NCI-H1105 (cell line): ENCODE measurements around the gene SESN3.
A peak's percentile ranks its signal among the peaks of the same experiment; 100 is the strongest.
"Not testable (repeated sequence)": the region's sequence is repeated elsewhere in the genome, so short reads cannot be mapped to it uniquely, and the experiment has no call there.

Source experiments
- DNase-seq: peaks from one replicate; lab custom pipeline; 2025; lab: John Stamatoyannopoulos, UW

Gene SESN3

DNA sequence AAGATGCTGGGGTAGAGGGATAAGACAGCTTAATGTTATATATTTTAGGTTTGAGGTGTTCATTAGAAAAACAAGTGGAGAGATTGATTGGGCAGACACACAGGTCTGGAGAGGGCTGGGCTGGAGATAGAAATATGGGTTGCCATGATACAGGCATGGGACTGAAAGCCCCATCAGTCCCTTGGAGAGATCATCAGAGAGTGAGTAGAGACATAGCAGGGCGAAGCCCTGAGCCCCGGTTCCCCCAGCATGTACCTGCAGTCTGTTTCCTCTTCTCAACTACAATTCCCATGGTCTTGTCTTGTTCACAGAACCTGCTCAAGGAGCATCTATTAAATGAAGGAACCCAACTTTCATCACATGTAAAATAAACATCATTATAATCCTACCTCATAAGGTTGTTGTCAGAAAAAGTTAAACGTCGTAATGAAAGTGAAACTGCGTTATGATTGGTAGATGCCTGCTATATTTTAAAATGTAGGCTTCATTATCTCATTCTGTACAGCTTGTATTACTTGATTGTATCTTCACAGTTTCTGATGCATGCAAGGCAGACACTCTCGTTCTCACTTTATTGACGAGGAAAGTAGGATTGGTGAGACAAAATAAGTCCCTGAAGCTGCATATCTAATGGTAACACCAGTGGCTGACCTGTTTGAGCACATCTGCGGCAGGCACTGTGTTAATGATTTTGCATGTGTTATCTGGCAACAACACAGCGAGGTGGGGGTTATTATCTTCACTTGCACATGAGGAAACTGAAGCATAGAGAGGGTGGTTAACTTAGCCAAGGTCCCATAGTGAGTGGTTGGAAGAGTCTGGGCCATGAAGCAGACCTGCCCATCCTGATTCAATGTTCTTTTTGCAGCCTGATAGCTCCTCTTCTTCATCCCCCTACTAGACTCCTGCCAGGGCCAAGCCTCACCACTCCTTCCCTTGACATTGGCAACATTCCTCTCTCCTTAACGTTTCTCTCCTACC lies 77.8 kb downstream of the SESN3 start:
- no peak for DNase-seq

DNA sequence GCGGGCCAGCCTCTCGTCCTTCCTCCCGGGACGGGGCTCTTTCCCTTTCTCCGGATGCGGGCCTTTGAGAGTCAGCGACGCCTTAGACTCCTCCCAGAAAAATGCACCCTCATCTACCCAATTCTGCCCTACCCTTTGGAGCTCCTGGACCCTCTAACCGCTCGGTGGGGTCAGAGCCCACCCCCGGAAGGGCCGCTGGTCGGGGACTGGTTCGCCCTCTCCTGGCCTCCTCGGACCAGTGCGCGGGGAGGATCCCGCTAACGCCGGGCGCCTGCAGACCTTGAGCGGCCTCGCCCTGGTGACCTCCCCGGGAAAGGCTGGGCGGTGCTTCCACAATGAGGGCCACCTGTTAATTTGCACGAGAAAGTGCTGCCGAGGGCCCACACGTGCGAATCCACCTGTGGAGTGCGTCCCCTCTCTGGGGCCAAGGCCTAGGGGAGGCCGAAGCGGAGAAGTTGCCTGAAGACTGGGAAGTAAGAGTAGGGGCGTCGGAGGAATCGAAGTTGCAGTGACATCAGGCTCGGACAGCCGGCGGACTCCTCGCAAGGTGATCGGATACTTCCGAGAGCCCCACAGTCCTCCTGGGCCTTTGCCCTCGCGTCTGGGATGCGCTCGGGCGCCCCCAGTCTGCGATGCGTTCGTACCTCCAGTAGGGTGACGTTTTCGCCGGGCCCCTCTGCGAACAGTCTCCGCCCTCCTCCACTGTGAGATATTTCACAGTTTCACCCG lies 79.9 kb downstream of the SESN3 start:
- DNase-seq = peak; percentile 79

DNA sequence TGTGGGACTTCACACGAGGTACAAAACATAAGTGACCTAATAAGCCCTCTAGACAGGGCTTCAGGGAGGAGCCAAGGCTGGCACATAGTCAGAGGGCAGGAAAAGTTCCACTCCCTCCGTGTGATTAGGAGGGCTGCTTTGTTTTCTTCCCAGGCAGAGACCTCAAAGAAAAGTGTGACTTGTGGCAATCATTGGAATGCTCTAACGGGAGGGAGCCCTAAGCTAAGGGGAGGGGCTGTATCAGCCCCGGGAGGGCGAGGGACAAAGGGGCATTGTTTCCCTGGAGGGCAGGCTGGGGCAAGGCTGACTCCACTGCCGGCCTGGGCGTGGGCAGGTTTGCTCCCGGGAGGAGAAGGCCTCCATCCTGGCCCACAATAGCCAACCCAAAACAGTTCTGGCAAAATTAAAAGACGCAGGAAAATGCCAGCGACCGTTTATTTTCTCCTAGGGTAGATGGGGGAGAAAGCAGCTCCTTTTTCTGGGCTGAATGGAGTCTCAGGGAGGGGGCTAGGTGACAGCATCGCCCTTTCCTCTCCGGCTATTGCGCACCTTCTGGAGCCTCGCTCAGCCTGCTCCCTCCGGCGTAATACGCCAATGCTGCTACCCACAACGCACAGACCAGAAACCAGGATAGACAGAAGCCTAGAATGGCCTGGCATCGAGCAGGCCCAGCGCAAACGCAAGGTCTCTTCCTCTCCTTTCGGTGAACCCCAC lies 81.2 kb downstream of the SESN3 start:
- DNase-seq = no peak

DNA sequence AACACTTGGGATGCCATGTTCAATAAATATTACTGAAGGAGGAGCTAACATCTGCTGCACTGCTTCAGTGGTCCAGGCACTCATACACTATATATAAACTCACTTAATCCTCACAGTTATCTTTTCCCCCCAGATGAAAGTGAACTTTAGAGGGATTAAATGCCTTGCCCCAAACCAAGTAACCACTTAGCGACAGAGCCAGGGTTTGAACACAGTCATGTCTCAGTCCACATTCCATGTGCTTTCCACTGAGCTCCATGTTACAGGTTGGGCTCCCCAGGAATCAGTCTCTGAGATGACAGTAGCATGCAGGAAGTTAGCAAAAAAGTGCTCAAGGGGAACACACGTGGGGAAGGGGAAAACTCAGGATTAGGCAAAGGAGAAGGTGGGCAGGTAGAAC lies 82.1 kb downstream of the SESN3 start:
- DNase-seq = no peak

DNA sequence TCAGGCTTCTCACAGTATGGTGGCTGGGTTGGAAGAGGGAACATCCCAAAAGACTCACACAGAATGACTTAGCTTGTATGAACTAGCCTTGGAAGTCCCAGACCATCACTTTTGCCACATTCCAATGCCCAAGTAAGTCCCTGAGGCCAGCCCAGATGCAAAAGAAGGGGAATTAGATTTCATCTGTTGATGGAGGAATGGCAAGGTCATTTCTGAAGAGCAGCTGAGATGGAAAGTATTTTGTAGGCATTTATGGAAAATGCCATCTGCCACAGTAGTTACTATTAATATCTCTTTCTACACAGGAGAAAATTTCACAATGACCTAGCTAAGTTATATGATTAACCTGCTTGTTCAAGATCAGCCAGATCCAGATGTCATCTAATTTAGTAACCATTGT lies 82.6 kb downstream of the SESN3 start:
- no peak for DNase-seq

DNA sequence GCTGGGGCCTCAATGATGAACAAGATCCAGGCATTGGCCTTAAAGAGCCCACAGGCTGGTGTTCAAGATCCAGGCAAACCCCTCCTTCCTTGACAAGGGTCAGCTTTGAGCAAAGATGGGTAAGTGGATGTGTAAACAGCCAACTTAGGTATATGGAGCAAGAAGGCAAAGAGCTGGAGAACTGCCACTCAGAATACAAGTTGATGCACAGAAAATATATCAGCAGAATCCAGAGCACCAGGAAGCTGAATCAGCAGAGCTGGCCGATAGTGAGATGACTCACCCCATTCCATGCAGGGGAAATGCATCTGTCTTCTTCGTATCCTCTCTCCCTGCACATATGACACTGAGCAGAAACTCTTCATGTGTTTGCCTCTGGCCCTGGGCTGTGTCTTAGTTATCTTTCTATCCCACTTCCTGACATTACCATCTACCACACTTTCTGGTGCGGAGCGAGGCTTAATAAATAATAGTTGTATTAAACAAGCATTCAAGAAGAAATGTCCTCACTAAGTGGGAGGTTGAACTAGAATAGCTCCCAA lies 83.6 kb downstream of the SESN3 start:
- no peak for DNase-seq

DNA sequence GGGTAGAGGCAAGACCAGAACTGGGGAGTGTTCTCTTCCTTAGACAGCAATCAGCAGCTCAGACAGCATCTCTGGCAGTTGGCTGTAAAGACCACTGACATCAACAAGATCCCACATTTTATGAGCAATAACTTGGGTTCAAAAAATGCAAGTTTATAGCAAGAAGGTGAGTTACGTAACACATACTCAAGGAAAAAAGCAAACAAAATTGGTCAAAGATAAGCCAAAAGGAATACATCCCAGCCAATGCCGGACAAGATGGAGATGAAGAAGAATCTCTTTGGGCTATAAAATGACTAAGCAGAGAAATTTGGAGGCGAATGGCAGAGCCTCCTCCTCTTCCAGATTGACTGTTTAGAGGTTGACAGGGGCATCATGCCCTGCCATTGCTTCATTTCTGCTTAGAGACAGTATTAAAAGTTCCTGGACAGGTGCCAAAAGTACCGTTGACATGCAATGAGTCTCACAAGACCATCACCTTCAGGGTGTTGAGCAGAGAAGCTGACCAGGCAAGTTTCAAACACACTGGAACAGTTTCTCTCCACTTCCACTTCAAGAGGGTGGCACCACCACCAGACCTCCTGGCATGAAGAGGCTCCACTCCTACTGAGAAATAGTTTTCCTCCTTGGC lies 85.5 kb downstream of the SESN3 start:
- no peak for DNase-seq

DNA sequence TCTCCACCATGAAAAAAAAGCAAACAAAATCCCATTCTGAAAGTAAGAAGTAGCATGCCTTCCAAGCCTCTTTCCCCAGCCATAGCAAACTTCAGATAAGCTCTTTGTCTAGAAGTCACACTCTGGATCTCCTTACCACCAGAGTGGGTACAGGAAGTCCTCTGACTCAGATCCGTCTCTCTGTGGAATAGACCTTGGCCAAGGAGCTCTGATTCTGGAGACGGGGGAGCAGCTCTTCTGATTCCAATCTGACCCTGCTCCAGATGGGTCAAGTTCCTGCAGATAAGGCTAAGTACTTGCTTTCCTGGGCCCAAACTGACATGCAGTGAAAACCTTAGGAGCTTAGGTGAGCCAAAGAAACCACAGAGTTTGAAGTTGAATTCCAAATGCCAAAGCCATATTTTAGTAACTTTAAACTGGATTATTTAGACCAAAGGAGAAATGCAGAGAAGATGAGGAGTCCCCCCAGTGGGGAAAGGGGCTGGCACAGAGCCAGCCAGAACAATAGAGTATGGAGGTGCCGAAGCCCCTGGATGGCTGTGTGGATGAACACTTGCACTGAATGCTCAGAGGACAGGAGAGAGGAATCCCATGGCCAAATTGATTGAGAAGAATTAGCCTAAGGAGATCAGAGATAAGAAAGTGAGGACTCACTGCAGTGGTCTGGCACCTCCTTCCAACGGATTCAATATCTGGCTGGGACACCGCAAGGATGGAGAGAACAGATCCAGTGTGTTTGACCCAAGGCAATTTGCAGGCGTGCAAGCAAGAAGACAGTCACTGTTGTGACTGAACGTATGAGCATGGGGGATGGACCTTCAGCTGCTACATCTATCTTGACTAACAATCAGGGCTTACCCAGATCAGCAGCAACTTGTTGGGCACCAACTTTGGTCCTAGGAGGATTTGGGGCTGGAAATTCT lies 86.4 kb downstream of the SESN3 start:
- DNase-seq = no peak

DNA sequence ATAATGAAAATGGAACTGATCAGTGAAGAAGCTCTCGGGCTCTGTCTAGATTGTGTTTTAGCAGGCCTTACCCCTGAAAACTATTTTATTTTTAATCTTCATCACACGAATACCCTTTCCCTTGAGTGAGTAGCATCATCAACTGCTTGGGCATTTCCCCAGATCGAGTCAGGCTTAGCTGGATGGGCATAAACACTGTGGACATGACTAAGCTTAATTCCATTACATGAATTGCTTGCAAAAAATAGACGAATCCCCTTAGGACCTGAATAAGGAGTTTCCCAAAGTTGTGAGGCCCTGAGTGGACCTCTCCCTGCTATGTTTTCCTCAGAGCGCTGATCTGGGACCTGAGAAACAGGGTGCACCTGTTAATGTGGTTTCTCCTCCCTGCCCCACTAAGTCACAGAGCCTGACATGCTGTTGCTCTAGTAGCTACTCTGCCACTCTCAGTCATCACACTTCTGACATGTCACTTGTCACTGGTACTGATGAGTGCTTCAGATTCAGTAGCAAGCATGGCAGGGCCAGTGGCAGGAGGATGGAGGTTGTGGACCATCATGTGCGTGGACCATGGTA lies 87.8 kb downstream of the SESN3 start:
- DNase-seq = no peak

DNA sequence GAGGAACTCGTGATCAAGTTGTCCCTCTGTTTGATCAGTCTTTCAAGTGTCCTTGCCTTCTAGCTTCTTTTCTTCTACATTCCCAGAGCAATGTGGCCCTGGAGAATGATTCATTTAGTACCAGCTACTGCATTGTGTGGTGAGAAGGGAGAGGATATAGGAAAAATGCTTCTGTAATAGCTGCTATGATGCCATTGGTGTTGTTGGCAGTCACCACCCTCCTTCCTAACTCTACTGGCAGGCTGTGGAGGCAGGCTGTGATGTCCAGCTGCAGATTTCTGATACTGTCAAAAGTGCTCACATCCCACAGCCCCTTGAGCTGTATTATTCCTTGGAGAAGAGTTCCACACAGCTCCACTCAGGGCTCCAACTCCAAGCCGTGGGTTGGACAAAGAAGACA lies 88.6 kb downstream of the SESN3 start:
- DNase-seq = no peak

DNA sequence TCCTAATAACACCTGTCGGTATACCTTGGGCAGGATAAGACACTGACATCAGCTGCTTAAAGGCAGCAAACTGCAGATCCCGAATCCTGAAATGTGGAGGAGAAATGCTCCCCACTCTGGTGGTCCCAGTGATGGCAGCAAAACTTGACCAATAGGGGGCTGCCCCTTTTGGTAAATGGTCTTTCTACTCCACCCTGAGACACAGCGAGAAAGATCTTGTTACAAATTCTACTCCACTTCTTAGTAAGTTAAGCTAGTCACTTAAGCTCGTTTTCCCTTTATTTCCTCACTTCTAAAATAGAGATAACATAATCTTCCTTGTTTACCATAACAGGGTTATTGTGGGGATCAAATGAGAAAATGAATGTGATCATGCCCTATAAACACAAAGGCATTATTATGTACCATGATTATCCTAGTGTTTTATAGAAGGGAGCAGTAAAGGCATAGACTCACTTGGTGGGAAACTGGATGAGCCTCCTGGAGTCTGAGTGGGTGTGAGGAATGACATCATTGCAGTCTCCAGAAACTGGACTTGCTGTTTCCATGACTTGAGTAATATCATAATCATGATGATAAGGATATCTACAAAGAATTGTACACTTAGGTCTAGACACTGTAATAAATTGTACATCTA lies 90.5 kb downstream of the SESN3 start:
- no peak for DNase-seq

DNA sequence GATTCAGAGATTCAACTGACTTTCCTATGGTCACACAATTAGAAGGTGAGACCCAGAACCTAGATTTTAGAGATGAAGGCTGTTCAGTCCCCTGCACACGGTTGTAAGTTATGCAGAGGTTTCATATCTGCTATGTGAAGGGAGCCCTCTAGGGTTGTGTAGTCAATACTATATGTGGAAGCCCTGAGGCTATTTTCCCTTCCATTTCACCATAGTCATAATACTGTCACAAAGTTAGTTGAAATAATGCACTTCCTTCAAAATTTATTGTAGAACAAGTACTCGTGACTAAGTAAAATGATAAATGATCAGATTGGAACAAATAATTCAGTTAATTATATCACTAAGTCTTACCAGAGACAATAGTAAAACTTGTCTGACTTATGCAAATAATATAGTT lies 92.6 kb downstream of the SESN3 start:
- DNase-seq = no peak

DNA sequence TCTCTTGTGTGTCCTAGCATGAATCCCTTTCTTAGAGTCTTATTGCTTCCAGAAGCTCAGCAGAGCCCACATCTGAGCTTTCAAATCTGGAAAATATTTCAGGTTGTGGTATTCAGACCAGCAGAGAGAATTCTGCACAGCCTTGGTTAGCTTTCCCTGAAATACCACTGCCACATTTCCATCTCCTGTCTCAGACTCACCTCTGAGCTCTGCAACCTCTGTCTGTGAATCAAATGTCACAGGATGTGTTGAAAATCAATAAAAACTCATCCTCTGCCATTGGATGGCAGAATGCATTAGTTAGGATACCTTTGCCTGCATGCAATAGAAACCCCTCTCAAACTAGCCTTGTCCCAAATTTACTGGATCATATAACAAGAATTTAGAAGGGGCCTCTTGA lies 93.7 kb downstream of the SESN3 start:
- DNase-seq = no peak

DNA sequence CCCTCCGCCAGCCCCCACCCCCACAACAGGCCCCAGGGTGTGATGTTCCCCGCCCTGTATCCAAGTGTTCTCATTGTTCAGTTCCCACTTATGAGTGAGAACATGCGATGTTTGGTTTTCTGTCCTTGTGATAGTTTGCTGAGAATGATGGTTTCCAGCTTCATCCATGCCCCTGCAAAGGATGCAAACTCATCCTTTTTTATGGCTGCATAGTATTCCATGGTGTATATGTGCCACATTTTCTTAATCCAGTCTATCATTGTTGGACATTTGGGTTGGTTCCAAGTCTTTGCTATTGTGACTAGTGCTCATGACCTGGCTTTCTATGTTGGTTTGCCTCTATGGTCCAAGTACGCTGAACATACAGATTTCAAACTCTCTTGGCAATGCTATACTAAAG lies 94.3 kb downstream of the SESN3 start:
- DNase-seq = not testable (repeated sequence)

DNA sequence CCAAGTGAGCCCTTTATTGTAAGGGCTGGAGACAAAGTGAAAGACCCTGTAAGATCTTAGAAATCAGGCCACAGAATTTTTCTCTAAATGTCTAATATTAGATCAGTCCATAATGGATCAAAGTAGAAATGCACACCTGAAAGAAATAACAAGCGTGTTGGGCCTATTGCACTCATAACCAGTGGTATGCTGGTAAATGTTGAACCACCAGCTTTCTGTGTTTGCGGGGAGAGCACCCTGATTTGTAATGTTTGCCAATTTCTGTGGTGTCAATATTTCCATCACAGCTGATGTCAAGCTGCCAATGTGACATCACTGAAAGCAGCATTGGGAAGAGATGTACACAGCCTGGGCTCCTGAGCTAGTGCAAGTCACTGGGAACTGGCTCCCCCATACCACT lies 95.1 kb downstream of the SESN3 start:
- no peak for DNase-seq

DNA sequence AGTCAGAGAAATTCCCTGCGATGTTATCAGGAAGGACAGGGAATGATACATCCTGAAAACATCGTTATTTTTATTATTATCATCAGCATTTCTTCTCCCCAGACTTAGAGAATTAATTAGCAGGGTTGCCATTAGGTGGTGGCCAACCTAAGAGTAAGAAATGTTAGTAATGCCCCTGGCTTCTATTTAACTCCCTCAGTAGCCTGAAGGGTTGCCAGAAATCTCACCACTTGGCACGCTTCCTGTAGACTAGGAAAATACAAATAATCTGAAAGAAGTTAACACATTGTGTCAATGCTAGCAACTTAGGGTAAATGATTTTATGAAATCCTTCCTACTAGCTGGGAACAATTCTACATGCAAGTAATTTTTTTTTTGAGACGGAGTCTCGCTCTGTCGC lies 95.8 kb downstream of the SESN3 start:
- peak; percentile 23 for DNase-seq

DNA sequence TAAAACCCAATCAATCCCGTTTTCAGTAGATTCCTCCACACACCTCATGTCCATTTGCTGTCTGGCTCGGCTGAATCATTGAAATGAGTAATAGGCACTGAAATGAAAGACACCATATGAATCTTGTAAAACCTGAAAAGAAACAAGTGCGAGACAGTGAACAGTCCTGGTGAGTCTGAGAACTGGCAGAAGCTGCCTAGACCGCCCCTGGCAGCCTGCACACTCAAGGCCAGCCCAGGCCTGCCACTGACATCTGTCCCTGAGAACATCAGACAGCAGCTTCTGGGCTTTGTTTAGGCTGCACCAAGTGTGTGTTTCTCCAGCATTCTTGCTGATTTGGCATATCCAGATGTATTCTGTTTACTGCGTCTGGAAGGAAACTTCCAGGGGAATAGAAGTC lies 96.5 kb downstream of the SESN3 start:
- DNase-seq = peak; percentile 86

DNA sequence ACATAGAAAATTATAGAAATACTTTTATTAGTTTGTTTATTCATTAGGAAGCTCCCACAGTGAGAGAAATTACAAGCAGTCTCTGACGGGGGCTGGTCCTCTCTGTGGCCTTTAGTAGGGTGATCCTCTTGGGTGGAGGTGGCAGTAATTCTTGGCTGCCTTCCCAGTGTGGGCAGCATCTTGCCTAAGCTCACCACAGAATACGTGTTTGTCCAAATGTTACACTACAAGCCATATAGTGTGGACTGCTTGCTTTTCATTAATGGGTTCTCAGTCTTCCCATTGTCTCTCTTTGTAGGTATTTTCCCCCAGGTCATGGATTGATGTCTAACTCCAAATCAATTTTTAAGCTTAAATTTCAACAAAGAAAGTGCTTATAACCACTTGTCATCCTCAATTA lies 98.0 kb downstream of the SESN3 start:
- peak; percentile 56 for DNase-seq

DNA sequence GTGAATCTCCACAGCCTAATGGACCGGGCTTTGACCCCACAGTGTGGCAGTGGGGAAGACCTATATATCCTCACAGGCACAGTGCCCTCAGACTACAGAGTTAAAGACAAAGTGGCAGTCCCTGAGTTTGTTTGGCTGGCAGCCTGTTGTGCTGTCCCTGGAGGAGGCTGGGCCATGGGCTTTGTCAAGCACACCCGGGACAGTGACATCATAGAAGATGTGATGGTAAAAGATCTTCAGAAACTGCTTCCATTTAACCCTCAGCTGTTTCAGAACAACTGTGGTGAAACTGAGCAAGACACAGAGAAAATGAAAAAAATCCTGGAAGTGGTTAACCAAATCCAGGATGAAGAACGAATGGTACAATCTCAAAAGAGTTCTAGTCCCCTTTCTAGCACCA lies 102.4 kb downstream of the SESN3 start:
- DNase-seq = no peak

DNA sequence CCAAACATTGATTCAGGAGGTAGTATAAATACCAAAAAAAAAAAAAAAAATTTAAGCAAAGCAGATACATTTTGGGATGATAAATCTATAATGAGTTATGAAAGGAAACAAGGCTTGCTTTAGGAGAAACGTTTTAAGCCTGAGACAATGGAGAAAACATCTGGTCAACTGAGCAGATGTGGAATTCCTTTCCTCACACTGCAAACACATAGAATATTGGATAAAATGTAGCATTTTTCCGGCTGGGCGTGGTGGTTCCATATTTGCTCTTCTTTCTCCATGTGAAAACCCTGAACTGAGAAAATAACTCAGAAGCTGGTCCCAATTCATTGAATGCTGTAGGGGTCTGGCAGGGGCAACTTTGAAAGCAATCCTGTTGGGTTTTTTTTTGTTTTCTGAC lies 107.4 kb downstream of the SESN3 start:
- no peak for DNase-seq
